Embryonic facial prominence (tissue), 1 donor: ENCODE data around the gene SSR3.
"Not testable (repeated sequence)": the region's sequence is repeated elsewhere in the genome, so short reads cannot be mapped to it uniquely, and the experiment has no call there.

ENCODE experiments used
- DNase-seq: peaks from one replicate; pipeline ENCODE4 v3.0.0-alpha.2; 2016; ENCODE audit errors: extremely low spot score

The SSR3 gene

DNA sequence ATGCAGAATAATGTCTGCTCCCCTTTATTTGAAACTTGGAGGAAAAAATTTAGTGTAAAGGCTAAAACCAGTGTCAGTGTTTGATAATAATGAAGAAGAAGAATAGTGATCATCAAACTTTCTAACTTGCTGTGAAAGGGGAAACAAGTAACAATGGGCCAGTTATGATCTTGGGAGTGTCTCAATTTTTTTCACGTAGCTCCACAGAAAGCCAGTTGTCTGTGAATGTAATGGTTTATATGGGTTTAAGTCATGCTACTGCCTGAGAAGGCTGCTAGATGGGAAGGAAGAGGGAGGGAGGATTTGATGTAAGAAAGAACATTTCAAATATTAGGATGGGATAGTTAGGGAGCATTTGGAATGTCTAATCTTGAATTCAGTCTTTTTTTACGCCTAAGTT is 21.1 kb upstream of the SSR3 start:
- DNase-seq: no peak

DNA sequence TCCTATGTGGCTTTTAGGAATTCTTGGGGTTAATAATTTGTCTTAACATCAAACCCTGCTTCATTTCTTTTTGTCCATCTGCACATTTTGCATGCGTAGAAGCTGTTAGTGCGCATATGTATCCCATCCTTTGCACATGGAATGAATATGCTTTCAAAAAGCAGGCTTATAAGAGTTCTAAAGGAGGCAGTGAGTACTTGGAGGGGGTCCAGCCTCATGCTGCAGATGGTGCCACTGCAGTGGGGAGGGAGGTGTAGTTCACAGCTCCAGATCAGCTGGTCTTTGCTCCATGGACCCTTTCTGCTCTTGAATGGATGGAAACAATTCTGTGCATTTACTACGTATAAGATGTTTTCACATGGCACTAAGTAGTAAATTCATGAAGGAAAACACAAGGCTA is 20.7 kb upstream of the SSR3 start:
- no peak for DNase-seq

DNA sequence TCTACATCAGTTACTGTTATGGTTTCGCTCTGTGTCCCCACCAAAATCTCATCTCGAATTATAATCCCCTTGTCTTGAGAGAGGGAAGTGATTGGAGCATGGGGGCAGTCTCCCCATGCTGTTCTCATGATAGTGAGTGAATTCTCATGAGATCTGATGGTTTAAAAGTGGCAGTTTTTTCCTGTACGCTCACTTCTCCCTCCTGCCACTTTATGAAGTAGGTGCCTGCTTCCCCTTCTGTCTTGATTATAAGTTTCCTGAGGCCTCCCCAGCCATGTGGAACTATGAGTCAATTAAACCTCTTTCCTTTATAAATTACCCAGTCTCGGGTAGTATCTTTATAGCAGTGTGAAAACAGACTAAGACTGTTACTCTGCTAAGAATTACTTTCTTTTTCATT is 15.0 kb upstream of the SSR3 start:
- DNase-seq: not testable (repeated sequence)

DNA sequence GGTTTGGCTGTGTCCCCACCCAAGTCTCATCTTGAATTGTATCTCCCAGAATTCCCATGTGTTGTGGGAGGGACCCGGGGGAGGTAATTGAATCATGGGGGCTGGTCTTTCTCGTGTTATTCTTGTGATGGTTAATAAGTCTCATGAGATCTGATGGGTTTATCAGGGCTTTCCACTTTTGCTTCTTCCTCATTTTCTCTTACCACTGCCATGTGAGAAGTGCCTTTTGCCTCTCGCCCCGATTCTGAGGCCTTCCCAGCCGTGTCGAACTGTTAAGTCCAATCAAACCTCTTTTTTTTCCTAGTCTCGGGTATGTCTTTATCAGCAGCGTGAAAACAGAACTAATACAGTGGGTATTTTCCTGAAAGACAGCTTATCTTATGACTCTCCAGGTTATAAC is 14.1 kb upstream of the SSR3 start:
- DNase-seq: not testable (repeated sequence)

DNA sequence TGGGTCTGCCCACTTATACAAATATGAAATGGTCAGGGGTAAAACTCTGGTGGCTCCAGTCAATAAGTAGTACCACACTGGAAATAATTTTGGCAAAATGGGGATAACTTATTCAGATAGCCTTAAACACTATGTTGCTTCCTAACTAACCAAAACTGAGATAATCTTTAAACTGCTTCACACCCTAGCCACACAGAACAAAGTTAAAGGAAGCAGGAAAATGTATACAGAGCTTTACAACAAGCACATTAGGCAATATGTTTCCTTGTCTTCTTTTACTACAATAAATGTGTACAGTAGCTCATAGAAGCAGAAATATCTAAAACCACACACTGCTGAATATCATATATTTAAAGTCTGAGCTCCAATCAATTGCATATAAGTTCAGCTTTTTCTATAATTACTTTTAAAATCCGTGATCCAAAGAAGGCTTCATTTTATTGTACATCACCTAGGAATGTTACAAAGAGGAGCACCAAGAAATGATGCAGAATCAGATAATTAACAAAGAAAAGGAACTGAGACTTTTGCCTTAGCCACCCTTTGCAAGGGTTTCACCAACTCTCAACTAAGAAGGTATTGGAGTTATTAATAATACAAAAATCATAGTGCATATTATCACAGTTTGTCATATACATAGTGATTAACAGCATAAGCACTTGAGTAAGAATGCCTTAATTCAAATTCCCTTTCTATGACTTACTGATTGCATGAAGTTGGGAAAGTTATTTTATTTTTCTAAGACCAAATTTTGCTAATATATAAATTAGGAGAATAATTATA is 9.2 kb upstream of the SSR3 start:
- DNase-seq: no peak

GRCh38 chr3:156562486-156562885 is 7.6 kb upstream of the SSR3 start:
- not testable (repeated sequence) for DNase-seq

DNA sequence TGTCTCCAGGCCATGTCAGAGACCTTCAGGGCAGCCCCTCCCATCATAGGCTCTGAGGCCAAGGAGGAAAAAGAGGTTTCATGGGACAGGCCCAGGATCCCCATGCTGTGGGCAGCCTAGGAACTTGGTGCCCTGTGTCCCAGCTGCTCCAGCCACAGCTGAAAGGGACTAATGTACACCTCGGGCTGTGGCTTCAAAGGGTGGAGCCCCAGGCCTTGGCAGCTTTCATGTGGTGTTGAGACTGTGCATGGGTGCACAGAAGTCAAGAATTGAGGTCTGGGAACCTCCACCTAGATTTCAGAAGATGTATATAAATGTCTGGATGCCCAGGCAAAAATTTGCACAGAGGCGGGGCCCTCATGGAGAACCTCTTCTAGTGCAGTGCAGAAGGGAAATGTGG is 6.6 kb upstream of the SSR3 start:
- no peak for DNase-seq

GRCh38 chr3:156559321-156559720 is 4.4 kb upstream of the SSR3 start:
- no peak for DNase-seq

DNA sequence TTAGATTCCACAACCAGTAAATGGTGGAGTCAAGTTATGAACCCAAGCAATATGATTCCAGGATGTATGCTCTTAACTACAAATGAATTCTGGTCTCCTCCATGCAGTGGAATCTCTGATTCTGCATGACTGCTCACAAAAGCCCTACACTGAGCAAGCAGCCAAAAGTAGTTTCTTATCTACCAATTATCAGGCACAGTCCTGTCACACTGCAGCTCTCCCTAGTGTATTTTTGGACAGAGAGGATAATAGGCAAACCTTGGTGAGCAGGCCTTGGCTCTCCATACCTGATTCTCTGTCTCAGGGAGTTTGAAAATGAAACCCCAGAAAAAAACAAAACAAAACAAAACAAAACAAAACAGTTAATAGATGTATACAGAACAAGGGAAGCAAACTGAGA is 3.5 kb upstream of the SSR3 start:
- DNase-seq: no peak

DNA sequence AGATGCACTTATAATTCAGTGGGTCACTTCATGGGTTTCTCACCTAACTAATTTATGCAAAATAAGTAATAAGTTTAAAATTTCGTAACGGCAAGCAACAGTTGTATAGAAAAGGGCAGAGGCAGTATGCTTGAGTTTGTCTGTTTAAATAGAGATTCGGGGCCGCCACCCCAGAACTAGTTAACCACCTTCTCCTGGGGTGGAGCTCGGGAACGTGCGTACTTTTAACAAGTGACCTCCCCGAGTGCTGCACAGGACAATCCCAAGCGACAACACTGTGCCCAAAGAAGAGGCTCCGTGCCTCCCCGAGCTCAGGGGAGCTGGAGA is 439 bp downstream of the SSR3 start:
- DNase-seq: no peak

- no peak for DNase-seq
Measured at GRCh38 chr3:156553705-156554356, 1.1 kb downstream of the SSR3 start.

- no peak for DNase-seq
Measured at GRCh38 chr3:156552973-156553372, 1.9 kb downstream of the SSR3 start.

GRCh38 chr3:156551746-156552145 is 3.2 kb downstream of the SSR3 start:
- DNase-seq: no peak

GRCh38 chr3:156551261-156551660 is 3.7 kb downstream of the SSR3 start:
- DNase-seq: no peak

GRCh38 chr3:156548902-156549301 is 6.0 kb downstream of the SSR3 start:
- DNase-seq: no peak

GRCh38 chr3:156548041-156548687 is 6.8 kb downstream of the SSR3 start:
- DNase-seq: no peak

GRCh38 chr3:156547637-156548036 is 7.3 kb downstream of the SSR3 start:
- no peak for DNase-seq

DNA sequence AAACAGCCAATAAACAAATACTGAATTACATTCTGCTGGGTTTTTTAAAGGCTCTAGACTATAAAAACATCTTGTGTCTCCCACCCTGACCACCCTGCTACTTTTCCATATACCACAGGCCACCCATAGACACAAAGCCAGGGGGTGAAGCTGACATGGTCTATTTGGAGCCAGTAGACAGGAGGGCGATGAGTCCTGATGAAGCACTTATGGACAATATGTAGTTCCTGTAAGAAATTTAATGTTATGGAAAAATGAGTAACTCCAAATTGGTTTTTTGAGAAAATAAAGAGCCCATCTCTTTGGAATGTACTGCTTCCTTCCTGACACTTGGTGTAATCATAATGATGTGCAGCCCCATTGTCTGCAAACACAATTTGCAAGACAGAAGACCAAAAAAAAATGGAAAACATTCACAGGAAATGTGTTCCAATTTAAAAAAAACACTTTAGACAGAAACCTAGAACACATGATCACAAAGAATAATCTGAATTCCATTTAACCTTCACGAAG is 11.8 kb downstream of the SSR3 start:
- no peak for DNase-seq

- no peak for DNase-seq
Measured at GRCh38 chr3:156542101-156543042, 12.5 kb downstream of the SSR3 start.

DNA sequence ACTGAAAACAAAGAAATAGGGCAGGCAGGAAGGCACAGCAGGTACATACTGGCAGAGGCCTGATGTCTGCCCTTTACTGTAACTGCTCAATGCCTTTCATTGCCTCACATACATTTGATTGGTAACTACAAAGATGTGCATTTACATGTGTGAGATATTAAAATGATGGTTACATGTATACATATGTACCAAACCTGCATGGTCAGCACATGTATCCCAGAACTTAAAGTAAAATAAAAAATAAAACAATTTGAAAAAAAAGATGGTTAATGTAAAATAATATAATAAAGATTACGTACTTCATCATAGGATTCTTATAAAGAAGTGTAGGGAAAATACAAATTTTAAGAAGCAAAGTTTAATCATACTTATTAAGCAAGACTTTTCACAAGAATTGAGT is 15.1 kb downstream of the SSR3 start:
- DNase-seq: no peak

DNA sequence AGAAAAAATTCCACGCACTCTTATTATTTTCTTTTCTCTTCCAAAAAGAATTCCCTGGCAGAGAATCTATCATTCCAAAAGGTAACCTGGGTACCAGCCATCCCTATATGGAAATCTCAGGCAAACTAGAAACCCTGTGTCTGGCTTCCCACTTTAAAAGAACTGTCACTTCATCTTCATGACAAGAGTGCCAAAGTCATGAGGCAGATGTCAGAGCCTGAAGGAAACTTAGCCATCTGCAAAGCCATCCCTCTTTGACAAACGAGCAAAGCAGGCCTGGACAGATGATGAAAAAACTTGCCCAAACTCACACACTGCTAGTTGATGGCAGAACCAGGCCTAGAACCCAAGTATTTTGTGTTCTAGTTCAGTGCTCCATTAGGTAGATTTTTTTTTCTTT is 15.9 kb downstream of the SSR3 start:
- DNase-seq: no peak
